Body of pancreas (tissue), 4 donors: ENCODE results near the gene HARBI1.

ENCODE experiments used
- CTCF ChIP-seq, 7 experiments: fragments of 450-650 bp in 4 of 7; fragments of 200-600 bp in 3 of 7; sonication (generic) in 3 of 7; IDR thresholded peaks; one replicate each; pipeline ENCODE4 v1.5.1; 2016 to 2019; ENCODE audit warnings: antibody characterized with exemption in 7 of 7
- POLR2A ChIP-seq, 3 donors: fragments of 450-650 bp; IDR thresholded peaks; one replicate each; pipeline ENCODE4 v1.6.1; 2016; ENCODE audit warnings: antibody characterized with exemption in 3 of 3, mild to moderate bottlenecking in 2 of 3

- TF ChIP-seq CTCF (IDR thresholded peaks at IDR 0.05) = no peak
- no peak for TF ChIP-seq POLR2A (IDR thresholded peaks at IDR 0.05)
Measured at GRCh38 chr11:46632502-46632901, 15.5 kb upstream of the HARBI1 start.
